Thyroid gland (tissue), 4 donors: ENCODE measurements around the gene C12orf42.

Experiments used
- CTCF ChIP-seq, 6 experiments: fragments of 200-600 bp in 3 of 6; fragments of 450-650 bp in 3 of 6; sonication (generic) in 3 of 6; IDR thresholded peaks; one replicate each; pipeline ENCODE4 v1.5.1; 2016 to 2019; ENCODE audit warnings: antibody characterized with exemption in 6 of 6, mild to moderate bottlenecking in 2 of 6, inconsistent platforms in 1 of 6, moderate library complexity in 1 of 6
- POLR2A ChIP-seq, 2 donors: fragments of 450-650 bp; IDR thresholded peaks; one replicate each; pipeline ENCODE4 v1.6.1; 2017; ENCODE audit warnings: antibody characterized with exemption in 2 of 2, mild to moderate bottlenecking in 2 of 2, moderate library complexity in 1 of 2

DNA sequence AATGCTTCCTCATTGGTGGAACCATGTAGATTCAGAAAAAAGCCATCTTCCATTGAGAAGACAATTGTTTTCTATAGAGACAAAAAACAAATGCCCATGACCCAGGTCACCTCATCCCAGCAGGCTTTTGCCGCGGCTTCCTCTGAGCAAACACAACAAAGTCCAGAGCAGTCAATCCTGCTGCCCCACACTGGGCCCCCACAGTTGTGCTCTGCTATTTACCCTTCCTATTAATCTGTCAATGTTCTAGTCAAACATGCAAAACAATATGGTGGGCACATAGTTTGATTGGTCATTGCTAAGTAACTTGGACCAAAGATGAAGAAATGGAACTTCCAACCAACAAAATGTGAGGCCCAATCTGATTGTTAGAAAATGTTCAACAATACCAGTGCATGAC, 20.7 kb downstream of the C12orf42 start:
- TF ChIP-seq CTCF (IDR thresholded peaks at IDR 0.05) (no peak), POLR2A (IDR thresholded peaks at IDR 0.05) (no peak)
